HG03159 (cell line): ENCODE measurements around the gene EVC.

Experiments used
- ATAC-seq: cut with Tn5 transposase; IDR thresholded peaks from one replicate; pipeline ENCODE4 v1.9.1; 2021; ENCODE audit warnings: mild to moderate bottlenecking, moderate library complexity; ENCODE audit not compliant: unreplicated experiment

The EVC gene

GRCh38 chr4:5753766-5754528, 42.9 kb downstream of the EVC start:
- no peak for ATAC-seq

GRCh38 chr4:5754529-5754881, 43.5 kb downstream of the EVC start:
- ATAC-seq: no peak

GRCh38 chr4:5755161-5755560, 44.2 kb downstream of the EVC start:
- no peak for ATAC-seq

GRCh38 chr4:5755679-5756078, 44.7 kb downstream of the EVC start:
- ATAC-seq: no peak

- ATAC-seq: no peak
Measured at GRCh38 chr4:5756271-5756670, 45.3 kb downstream of the EVC start.

- ATAC-seq: no peak
Measured at GRCh38 chr4:5757091-5757490, 46.1 kb downstream of the EVC start.

GRCh38 chr4:5757536-5757935, 46.5 kb downstream of the EVC start:
- no peak for ATAC-seq

- no peak for ATAC-seq
Measured at GRCh38 chr4:5757954-5758353, 47.0 kb downstream of the EVC start.

- ATAC-seq: no peak
Measured at GRCh38 chr4:5758741-5759140, 47.7 kb downstream of the EVC start.

GRCh38 chr4:5759236-5760075, 48.5 kb downstream of the EVC start:
- no peak for ATAC-seq

- no peak for ATAC-seq
Measured at GRCh38 chr4:5760246-5760645, 49.2 kb downstream of the EVC start.

- ATAC-seq: no peak
Measured at GRCh38 chr4:5760936-5761480, 50.0 kb downstream of the EVC start.

GRCh38 chr4:5770051-5770450, 59.0 kb downstream of the EVC start:
- ATAC-seq: no peak

- no peak for ATAC-seq
Measured at GRCh38 chr4:5772528-5773270, 61.7 kb downstream of the EVC start.

GRCh38 chr4:5773271-5773555, 62.2 kb downstream of the EVC start:
- no peak for ATAC-seq

- ATAC-seq: no peak
Measured at GRCh38 chr4:5774416-5775036, 63.5 kb downstream of the EVC start.

GRCh38 chr4:5776510-5776909, 65.5 kb downstream of the EVC start:
- no peak for ATAC-seq

- no peak for ATAC-seq
Measured at GRCh38 chr4:5780831-5781480, 70.0 kb downstream of the EVC start.

GRCh38 chr4:5781691-5782090, 70.7 kb downstream of the EVC start:
- no peak for ATAC-seq

- no peak for ATAC-seq
Measured at GRCh38 chr4:5782829-5783476, 72.0 kb downstream of the EVC start.
